HG02588 (cell line): ENCODE measurements around the gene NOC3L.
A peak's percentile ranks its signal among the peaks of the same experiment; 100 is the strongest.
"Not testable (repeated sequence)": the region's sequence is repeated elsewhere in the genome, so short reads cannot be mapped to it uniquely, and the experiment has no call there.

Source experiments
- ATAC-seq: cut with Tn5 transposase; IDR thresholded peaks from one replicate; pipeline ENCODE4 v1.9.1; 2021; ENCODE audit warnings: mild to moderate bottlenecking, moderate library complexity; ENCODE audit not compliant: unreplicated experiment

NOC3L gene

GRCh38 chr10:94361171-94361794 is 1.5 kb downstream of the NOC3L start:
- ATAC-seq: no peak

- no peak for ATAC-seq
Observed at GRCh38 chr10:94358480-94358879, 4.3 kb downstream of the NOC3L start.

- ATAC-seq: no peak
Observed at GRCh38 chr10:94357193-94357592, 5.5 kb downstream of the NOC3L start.

GRCh38 chr10:94355841-94356240 is 6.9 kb downstream of the NOC3L start:
- no peak for ATAC-seq

GRCh38 chr10:94353336-94353735 is 9.4 kb downstream of the NOC3L start:
- ATAC-seq: no peak

GRCh38 chr10:94351089-94351488 is 11.7 kb downstream of the NOC3L start:
- no peak for ATAC-seq

- ATAC-seq: not testable (repeated sequence)
Observed at GRCh38 chr10:94350500-94350899, 12.2 kb downstream of the NOC3L start.

- ATAC-seq: no peak
Observed at GRCh38 chr10:94349327-94349726, 13.4 kb downstream of the NOC3L start.

- ATAC-seq: peak; percentile 97
Observed at GRCh38 chr10:94344522-94345122, 18.1 kb downstream of the NOC3L start.

- no peak for ATAC-seq
Observed at GRCh38 chr10:94343151-94343550, 19.6 kb downstream of the NOC3L start.

- ATAC-seq: no peak
Observed at GRCh38 chr10:94334857-94335256, 27.9 kb downstream of the NOC3L start.

- no peak for ATAC-seq
Observed at GRCh38 chr10:94333051-94333450, 29.7 kb downstream of the NOC3L start.

GRCh38 chr10:94328613-94329012 is 34.1 kb downstream of the NOC3L start:
- no peak for ATAC-seq

- no peak for ATAC-seq
Observed at GRCh38 chr10:94327649-94328048, 35.1 kb downstream of the NOC3L start.

- no peak for ATAC-seq
Observed at GRCh38 chr10:94324609-94325233, 38.0 kb downstream of the NOC3L start.

GRCh38 chr10:94320285-94320914 is 42.3 kb downstream of the NOC3L start:
- ATAC-seq: no peak

GRCh38 chr10:94316560-94316959 is 46.2 kb downstream of the NOC3L start:
- ATAC-seq: no peak

- no peak for ATAC-seq
Observed at GRCh38 chr10:94315975-94316464, 46.7 kb downstream of the NOC3L start.

GRCh38 chr10:94315024-94315451 is 47.7 kb downstream of the NOC3L start:
- no peak for ATAC-seq

- no peak for ATAC-seq
Observed at GRCh38 chr10:94310369-94310768, 52.4 kb downstream of the NOC3L start.

GRCh38 chr10:94308866-94309265 is 53.9 kb downstream of the NOC3L start:
- ATAC-seq: no peak
